Midbrain (tissue), 1 donor: ENCODE results near the gene MAGI2.
"Not testable (repeated sequence)": the region's sequence is repeated elsewhere in the genome, so short reads cannot be mapped to it uniquely, and the experiment has no call there.

Experiments used
- DNase-seq: peaks from one replicate; lab custom pipeline; 2025; lab: John Stamatoyannopoulos, UW

The MAGI2 gene

GRCh38 chr7:79451580-79451979, 1.9 kb downstream of the MAGI2 start:
- no peak for DNase-seq

DNA sequence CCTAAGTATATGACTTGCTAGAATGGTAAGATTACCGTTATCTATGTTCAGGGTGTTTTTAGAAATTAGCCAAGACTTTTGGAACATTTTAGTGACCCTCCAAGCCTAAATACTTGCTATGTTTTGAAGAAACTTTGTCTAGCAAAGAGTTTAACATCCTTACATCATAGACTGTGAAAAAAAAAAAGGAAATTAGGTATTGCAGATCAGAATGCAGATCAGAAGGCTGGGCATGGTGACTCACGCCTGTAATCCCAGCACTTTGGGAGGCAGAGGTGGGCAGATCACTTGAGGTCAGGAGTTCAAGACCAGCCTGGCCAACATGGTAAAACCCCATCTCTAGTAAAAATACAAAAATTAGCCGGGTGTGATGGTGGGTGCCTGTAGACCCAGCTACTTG, 10.7 kb downstream of the MAGI2 start:
- not testable (repeated sequence) for DNase-seq

DNA sequence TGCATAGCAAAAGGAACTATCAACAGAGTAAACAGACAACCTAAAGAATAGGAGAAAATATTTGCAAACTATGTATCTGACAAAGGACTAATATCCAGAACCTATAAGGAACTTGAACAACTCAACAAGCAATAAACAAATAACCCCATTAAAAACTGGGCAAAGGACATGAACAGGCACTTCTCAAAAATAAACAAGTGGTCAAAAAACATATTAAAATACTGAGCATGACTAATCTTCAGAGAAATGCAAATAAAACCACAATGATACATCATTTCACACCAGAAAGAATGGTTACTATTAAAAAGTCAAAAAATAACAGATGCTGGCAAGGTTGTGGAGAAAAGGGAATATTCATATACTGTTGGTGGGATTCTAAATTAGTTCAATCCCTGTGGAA, 17.1 kb downstream of the MAGI2 start:
- DNase-seq, result no peak

DNA sequence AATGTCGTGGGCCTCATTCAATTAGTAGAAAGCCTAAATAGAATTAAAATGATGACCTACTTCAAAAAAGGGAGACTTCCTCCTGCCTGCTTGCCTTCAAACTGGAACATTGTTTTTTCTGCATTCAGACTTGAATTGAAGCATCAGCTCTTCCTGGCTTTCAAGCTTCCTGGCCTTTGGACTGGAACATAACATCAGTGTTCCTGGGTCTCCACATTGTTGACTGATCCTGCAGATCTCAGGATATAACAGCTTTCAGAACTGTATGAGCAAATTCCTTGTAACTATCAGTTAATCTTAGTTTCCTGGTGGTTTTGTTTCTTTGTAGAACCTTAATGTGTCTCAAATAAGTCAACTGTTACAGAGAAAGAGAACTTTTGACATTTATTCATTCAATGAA, 18.6 kb downstream of the MAGI2 start:
- DNase-seq, result no peak

- DNase-seq, result no peak
Observed at GRCh38 chr7:79434098-79434497, 19.4 kb downstream of the MAGI2 start.

- DNase-seq, result no peak
Observed at GRCh38 chr7:79430391-79430790, 23.1 kb downstream of the MAGI2 start.

- DNase-seq, result peak; percentile 64
Observed at GRCh38 chr7:79425665-79426064, 27.8 kb downstream of the MAGI2 start.

- DNase-seq, result no peak
Observed at GRCh38 chr7:79421751-79422150, 31.7 kb downstream of the MAGI2 start.

- no peak for DNase-seq
Observed at GRCh38 chr7:79420464-79420863, 33.0 kb downstream of the MAGI2 start.

GRCh38 chr7:79414910-79415309, 38.6 kb downstream of the MAGI2 start:
- no peak for DNase-seq

DNA sequence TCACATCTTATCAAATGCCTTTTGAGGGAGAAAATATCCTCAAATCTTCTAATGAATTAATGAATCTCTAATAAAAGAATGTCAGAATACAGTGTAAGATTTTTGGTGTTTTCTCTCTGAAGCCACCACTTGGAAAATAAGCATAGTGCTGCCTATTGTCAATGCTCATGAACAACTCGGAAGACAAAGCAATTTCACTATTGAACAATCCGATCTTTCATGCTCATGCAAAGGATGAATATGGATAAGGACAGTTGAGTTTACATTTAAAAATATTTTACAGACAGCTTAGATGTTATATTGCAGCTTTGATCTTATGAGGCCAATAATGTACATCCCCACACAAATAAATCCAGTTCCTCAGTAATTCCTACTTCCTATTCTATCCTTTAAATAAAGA, 40.6 kb downstream of the MAGI2 start:
- peak; percentile 41 for DNase-seq

DNA sequence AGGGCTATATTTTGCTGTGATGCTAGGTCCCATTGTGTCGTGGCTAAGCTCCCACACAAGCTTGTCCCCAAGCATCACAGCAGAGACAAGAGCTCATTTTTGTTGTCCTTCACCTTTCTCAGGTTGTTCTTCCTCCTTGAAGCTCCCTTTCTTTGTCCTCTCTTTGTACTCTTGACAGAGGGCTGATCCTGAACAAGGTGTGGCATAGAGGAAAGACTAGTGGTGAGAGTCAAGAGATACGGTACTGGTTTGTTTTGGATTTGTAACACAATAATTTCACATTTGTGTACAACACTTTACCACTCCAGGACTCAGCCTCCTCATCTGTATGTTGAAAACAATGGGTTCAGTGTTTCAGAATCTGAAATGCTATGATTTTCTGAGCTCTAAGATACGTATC, 41.0 kb downstream of the MAGI2 start:
- no peak for DNase-seq

DNA sequence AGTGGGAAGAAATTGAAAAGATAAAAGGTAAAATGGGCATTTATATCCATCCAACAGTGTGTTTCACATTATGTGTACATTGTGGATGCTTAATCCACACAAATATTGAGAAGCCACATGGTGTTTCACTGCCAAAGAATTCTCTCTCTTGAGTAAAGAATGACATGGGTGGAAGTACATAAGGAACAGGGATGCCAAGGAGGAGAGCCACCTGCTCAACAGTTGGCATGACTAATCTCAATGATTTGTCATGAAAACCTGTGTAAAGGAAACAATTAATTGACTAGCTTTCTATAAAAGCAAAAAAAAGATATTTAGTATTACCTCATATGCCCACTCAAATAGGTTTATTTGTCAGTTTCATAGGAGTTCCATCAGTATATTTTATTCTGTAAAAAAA, 43.1 kb downstream of the MAGI2 start:
- no peak for DNase-seq

DNA sequence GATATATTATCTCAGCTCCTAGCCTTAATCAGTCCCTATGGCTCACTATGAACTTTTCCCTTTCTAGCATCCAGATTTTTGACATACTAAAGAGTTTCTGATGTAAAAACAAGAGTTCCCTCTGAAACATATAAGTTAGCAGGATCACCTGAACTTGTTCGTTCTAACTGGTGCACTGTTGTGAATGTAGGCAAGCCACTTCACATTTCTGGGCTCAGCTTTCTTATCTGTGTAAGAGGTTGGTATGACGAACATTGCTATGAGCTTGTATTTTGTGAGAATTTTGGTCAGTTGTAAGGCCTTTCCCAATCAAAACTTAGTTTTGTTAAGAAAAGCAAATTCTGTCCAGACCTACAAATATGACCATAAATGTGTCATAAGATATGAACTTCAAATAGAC, 46.1 kb downstream of the MAGI2 start:
- DNase-seq, result no peak

GRCh38 chr7:79406371-79406770, 47.1 kb downstream of the MAGI2 start:
- DNase-seq, result no peak

- DNase-seq, result no peak
Observed at GRCh38 chr7:79405368-79405767, 48.1 kb downstream of the MAGI2 start.

GRCh38 chr7:79403879-79404278, 49.6 kb downstream of the MAGI2 start:
- DNase-seq, result no peak

GRCh38 chr7:79403451-79403850, 50.0 kb downstream of the MAGI2 start:
- no peak for DNase-seq

GRCh38 chr7:79401254-79401653, 52.2 kb downstream of the MAGI2 start:
- no peak for DNase-seq

DNA sequence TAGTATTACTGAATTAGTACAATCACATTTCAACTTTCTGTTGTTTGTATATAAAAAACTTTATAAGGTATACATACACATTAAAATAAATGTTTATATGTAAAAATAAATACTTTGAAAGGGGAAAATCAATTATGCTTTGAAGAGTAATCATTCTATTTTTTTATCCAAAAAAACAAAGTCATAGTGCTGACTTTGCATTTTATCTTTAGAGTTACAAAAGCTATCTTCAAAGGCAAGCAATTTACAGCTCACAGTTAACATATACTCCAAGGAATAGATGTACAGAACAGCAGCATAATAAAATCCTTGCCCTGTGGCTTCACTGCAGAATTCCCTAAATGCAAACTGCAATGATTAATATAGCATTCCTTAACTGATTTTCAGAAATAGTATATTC, 53.2 kb downstream of the MAGI2 start:
- DNase-seq, result no peak

DNA sequence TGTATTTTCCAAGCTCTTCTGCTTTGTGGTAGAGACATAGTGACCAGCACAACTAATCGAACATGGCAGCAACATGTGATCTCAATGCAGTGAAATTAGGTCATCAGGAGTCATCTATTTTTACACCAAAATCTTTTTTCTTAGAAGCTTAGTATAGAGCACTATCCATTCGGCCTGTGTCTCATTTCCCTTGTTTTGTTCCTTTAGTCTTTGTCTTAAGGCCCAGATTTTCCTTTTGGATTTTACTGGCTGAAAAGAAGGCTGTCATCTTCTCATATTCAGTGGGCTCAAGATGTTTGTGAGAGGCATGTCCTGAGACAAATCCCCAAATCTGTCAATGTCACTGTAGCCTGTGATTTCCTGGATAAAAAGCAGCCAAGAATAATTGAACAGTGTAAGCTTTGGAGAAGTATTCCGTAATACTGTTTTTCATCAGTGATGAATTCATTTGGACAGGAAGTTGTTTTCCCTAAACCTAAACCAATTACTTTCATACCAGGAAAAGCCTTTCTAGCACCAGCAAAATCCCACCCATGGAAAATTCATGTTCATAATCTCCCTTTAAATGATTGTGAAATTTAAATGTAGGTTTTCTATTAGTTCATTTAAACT, 55.2 kb downstream of the MAGI2 start:
- no peak for DNase-seq

- no peak for DNase-seq
Observed at GRCh38 chr7:79386688-79387422, 66.6 kb downstream of the MAGI2 start.

DNA sequence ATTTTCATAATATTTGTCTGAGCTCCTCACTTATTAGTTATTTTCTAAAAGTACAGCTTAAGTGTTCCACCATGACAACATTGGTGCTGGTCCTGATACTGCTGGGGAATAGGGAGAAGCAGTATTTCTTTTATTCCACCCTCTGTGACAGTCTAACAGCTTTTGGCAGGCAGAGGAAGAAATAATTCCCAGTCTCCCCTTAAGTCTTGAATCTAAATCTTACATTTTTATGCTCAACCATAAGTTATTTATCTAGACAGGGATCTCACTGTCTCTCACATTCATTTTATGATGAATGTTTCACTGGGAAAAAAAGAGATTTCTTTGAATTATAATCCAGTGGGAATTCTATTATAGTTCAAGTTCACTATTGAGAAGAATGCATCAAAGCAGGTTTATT, 71.5 kb downstream of the MAGI2 start:
- DNase-seq, result no peak

DNA sequence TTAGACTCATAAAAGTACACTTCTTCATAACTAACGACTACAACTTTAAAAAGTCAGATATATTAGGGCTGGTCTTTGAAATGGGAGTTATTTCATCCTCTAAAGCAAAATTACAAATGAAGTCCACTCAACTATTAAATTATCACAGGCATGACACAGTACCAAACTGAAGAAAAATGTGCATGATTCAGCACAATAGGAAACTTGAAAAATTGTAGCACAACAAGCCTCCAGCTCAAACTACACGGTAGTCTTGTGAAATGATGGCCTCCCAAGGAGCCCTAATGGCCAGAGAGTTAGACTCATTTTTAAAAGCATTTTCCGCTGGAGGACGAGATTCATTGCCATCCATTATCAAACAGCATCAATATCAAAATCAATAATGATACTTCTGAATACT, 76.4 kb downstream of the MAGI2 start:
- DNase-seq, result no peak
